Germinal center (tissue), 1 donor: ENCODE results near the gene CAPZA1.

Experiments used
- DNase-seq: peaks from one replicate; pipeline ENCODE4 v3.0.0; 2012; ENCODE audit warnings: mixed read lengths, low spot score

Gene CAPZA1

DNA sequence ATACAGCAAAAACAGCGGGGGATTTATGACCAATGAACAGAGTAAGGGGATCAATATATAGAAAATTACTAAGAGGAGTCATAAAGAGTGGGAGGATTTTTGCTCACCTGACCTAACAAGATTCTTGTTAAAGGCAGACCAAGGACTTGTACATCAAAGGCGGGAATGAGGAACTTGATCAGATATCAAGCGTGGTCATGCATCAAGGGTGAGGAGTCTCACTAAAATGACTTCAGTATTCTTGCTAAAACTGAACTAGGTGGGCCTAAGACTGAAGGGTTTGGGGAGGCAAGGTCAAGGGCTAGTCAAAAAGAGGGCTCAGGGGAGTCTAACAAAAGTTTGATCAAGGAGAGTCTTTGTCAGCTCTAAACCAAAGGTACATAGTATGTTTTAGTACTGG lies 56.9 kb downstream of the CAPZA1 start:
- no peak for DNase-seq

DNA sequence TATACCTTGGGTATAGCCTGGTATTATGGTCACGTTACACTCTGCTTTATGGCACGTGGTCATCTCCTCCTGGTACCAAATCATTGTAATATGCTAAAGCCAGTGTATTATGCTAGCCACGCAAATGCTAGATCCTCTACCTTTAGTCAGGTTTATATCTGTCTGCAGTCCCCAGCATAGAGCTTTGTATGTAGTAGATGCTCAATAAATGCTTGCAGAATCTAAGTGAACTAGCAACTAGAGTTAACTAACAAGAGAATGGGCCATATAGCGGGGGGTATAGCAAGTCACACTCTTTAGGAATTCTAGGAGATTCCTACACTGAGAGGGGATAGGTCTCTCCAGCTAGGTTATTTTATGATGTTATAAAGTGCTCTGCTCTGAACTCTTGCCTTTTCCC lies 57.9 kb downstream of the CAPZA1 start:
- no peak for DNase-seq

GRCh38 chr1:112678605-112679004 lies 59.0 kb downstream of the CAPZA1 start:
- no peak for DNase-seq

DNA sequence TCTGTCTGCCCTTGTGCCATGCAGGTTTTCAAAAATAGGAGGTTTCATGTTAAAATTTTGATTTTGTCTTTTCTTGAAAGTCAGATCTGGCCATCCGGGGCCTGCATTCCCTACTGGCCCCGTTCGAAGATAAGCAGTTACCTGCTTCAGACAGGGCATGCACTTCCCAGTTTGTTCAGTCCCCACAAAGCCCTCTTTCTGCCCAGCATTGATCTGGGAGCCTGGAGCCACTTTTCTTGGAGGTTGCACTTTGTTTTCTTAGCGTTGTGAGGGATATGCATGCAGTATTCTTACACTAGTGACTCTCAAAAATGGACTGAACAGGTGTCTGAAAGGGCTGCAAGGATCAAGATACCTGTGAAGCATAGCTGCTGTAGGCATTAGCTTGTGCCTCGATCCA lies 66.3 kb downstream of the CAPZA1 start:
- no peak for DNase-seq

DNA sequence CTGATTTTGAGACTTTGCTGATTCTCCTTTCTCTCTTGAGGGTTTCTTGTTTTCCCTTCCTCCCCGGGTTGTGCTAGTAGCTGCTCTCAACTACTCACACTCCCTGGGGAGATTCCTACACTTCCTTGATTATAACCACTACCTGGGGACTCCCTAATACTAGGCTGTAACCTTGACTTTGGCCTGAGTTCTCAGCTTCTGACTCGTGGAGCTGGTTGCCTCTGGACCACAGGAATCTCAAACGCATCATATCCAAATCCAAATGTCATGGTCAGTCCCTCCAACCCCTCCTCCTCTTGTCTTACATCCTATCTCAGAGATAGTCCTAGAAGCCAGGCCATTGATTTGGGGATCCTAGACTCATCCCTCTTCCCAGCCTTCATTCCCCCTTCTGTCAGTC lies 66.8 kb downstream of the CAPZA1 start:
- DNase-seq, result no peak

- DNase-seq, result no peak
Observed at GRCh38 chr1:112686835-112687234, 67.2 kb downstream of the CAPZA1 start.

GRCh38 chr1:112687361-112687760 lies 67.7 kb downstream of the CAPZA1 start:
- DNase-seq, result no peak

- DNase-seq, result no peak
Observed at GRCh38 chr1:112687785-112688496, 68.3 kb downstream of the CAPZA1 start.

DNA sequence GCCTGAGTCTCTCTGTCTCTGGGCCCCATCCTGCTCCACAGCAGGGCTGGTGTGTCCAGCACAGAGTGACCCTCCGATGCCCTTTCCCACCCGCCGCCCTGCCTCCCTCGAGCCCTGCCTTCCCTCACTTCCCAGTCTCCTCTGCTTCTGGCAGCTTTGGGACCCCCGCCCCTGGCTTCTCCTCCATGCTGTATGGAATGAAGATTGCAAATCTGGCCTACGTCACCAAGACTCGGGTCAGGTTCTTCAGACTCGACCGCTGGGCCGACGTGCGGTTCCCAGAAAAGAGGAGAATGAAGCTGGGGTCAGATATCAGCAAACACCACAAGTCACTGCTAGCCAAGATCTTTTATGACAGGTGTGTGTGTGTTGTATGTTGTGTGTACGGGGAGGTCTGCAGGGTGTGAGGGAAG lies 69.2 kb downstream of the CAPZA1 start:
- no peak for DNase-seq

- DNase-seq, result no peak
Observed at GRCh38 chr1:112689196-112689841, 69.7 kb downstream of the CAPZA1 start.

DNA sequence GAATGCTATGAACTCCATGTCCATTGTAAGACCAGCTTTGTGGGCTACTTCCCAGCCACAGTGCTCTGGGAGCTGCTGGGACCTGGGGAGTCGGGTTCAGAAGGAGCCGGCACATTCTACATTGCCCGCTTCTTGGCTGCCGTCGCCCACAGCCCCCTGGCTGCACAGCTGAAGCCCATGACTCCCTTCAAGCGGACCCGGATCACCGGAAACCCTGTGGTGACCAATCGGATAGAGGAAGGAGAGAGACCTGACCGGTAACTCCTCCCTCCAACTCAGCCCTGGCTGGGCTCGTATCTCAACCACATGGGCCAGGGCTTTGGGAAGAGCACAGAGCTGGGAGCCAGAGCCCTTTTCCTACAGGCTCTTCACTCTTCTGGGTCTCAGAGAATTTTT lies 70.2 kb downstream of the CAPZA1 start:
- no peak for DNase-seq

GRCh38 chr1:112692681-112693080 lies 73.0 kb downstream of the CAPZA1 start:
- no peak for DNase-seq

- no peak for DNase-seq
Observed at GRCh38 chr1:112693821-112694220, 74.2 kb downstream of the CAPZA1 start.

DNA sequence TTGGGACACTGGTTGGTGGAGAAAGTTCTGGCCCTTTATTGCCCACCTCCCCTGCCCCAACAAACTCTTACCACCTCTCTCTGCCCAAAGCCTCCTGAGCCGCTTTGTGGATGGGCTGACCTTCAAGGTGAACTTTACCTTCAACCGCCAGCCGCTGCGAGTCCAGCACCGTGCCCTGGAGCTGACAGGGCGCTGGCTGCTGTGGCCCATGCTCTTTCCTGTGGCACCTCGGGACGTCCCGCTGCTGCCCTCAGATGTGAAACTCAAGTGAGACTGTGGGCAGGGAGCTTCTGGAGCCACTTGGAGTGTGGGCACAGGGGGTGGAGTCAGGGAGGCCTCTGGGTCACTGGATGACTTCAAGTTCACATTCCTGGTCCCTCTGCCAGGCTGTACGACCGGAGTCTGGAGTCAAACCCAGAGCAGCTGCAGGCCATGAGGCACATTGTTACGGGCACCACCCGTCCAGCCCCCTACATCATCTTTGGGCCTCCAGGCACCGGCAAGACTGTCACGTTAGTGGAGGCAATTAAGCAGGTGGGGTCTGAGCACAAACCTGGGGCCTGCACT lies 74.8 kb downstream of the CAPZA1 start:
- no peak for DNase-seq

- no peak for DNase-seq
Observed at GRCh38 chr1:112695276-112695675, 75.6 kb downstream of the CAPZA1 start.

DNA sequence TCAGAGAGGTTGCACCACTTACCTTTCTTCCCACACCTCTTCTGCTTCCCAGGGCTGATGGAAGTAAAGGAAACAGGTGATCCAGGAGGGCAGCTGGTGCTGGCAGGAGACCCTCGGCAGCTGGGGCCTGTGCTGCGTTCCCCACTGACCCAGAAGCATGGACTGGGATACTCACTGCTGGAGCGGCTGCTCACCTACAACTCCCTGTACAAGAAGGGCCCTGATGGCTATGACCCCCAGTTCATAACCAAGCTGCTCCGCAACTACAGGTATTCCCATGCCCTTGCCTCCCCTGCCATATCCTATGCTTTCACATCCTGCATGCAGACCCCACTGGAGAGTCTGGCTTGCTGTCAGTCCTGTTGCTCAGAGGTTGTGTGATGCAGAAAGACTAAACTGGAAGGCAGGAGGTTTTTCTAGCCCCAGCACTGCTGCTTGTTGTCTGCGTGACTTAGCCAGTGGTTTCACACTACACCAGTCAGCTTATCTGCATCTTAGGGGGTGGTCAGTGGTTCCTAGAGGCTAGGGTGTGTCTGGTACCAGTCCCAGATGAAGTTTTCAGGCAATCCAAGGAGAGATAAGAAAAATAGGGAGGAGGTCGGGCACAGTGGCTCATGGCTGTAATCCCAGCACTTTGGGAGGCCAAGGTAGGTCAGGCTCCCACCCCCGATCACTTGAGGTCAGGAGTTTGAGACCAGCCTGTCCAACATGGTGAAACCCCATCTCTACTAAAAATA lies 77.1 kb downstream of the CAPZA1 start:
- no peak for DNase-seq

DNA sequence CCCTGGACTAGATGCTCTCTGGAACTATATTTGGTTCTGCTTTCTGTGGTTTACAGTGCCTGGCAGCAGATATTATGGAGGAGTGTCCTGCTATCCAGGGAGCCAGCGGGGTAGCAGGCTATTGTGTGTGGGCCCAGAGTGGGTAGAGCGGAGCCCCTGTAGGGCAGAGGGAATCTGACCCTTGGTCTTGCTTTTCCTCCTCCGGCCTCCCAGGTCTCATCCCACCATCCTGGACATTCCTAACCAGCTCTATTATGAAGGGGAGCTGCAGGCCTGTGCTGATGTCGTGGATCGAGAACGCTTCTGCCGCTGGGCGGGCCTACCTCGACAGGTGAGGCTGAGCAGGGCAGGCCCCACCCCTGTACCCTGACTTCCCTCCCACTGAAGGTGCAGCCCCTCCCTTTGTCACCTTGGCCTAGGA lies 78.2 kb downstream of the CAPZA1 start:
- no peak for DNase-seq

DNA sequence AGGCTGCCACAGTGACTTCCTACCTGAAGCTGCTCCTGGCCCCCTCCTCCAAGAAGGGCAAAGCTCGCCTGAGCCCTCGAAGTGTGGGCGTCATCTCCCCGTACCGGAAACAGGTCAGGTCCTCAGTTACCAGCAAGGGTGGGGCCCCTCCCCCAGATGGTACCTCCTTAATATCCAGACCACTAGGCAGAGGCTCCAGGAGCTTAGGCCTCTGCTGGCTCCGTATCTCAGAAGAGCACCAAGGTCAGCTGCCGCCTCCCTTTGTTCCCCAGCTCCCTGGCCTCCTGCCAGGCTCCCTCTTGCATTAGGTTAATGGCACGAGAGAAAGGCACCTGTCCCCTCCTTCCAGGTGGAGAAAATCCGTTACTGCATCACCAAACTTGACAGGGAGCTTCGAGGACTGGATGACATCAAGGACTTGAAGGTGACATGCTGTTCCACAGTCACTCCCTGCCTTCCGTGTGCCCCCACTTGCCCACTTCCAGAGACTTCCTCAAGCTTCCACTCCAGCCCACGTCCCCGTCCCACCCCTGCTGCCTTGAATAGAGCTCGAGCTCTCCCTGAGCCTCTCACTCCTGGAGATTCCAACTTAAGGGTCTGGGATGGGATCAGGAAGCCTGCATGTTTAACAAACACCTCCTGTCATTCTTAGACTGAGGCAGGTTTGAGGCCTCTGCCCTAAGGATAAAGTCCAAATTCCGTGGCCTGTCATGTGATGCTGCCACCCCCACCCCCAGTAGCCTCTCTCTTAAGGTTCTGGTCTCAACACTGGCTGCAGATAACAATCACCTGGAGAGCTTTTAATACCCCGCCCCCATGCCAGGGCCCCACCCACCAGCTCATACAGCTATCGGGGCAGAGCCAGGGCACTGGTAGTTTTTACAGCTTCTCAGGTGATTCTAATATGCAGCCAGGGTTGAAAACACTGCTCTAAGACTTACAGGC lies 79.0 kb downstream of the CAPZA1 start:
- no peak for DNase-seq

- DNase-seq, result no peak
Observed at GRCh38 chr1:112699425-112700144, 80.0 kb downstream of the CAPZA1 start.

DNA sequence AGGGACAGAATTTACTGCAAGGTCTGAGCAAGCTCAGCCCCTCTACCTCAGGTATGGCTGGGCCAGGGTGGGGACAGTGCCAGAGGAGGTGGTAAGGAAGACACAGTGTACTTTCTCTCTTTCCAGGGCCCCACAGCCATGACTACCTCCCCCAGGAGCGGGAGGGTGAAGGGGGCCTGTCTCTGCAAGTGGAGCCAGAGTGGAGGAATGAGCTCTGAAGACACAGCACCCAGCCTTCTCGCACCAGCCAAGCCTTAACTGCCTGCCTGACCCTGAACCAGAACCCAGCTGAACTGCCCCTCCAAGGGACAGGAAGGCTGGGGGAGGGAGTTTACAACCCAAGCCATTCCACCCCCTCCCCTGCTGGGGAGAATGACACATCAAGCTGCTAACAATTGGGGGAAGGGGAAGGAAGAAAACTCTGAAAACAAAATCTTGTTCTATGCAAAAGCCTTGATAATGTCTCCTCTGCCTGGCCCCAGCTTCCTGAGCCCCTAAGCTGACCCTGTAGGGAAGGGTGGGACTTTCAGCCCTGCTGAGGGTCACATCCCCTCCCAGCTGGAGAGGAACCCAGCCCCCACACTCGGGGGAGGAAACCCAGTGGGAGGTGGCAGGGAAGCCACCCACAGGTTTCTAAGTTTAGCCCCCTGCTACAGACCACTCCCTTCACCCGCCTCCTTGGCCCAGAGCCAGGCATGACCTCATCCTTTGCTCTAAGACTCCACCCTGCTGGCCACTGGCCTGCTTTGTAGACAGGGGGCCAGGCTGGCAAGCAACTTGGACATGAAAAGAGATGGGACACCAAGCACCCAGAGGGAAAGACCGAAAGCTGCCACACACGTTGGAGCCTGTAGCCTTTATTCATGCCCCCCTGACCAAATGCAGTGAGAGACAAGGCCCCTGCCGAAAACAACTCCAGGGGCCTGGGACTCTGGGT lies 80.9 kb downstream of the CAPZA1 start:
- DNase-seq, result no peak
